ENCODE results near the gene SYNJ1. TPM values are rescaled to one million over a fixed set of nuclear protein-coding genes. Genes with fewer than 3 reads are reported as not detected.
"Not testable (repeated sequence)": the region's sequence is repeated elsewhere in the genome, so short reads cannot be mapped to it uniquely, and the experiment has no call there.

Gene SYNJ1
- total RNA-seq, 2 donors from 2014 or later: 7.8 to 7.9 TPM

GRCh38 chr21:32698971-32699693, 28.7 kb downstream of the SYNJ1 start:
- H3K36me3 ChIP-seq: peaks cover 4% of the 10 kb centered on the region
- no peak for DNase-seq (ENCODE audit: low spot score)
- H3K4me1 ChIP-seq: no peaks in the 10 kb centered on the region
- H3K27me3 ChIP-seq: no peaks in the 10 kb centered on the region
- no peaks in the 10 kb centered on the region for H3K9me3 ChIP-seq
- no peak overlapping the region for H3K27ac ChIP-seq
- H3K4me3 ChIP-seq: no peak overlapping the region
- no peak for TF ChIP-seq CTCF (IDR thresholded peaks at IDR 0.05)

GRCh38 chr21:32698286-32698685, 29.5 kb downstream of the SYNJ1 start:
- no peak overlapping the region for H3K27ac ChIP-seq
- no peak for TF ChIP-seq CTCF (IDR thresholded peaks at IDR 0.05)
- H3K36me3 ChIP-seq: peaks cover 4% of the 10 kb centered on the region
- H3K9me3 ChIP-seq: no peaks in the 10 kb centered on the region
- no peaks in the 10 kb centered on the region for H3K4me1 ChIP-seq
- H3K27me3 ChIP-seq: no peaks in the 10 kb centered on the region
- no peak overlapping the region for H3K4me3 ChIP-seq
- DNase-seq (ENCODE audit: low spot score): no peak

GRCh38 chr21:32695482-32695881, 32.3 kb downstream of the SYNJ1 start:
- not testable (repeated sequence) for H3K4me1 ChIP-seq; H3K36me3 ChIP-seq; H3K27ac ChIP-seq; H3K4me3 ChIP-seq; H3K27me3 ChIP-seq; H3K9me3 ChIP-seq; DNase-seq (ENCODE audit: low spot score)

GRCh38 chr21:32693581-32693980, 34.2 kb downstream of the SYNJ1 start:
- H3K4me1 ChIP-seq: no peaks in the 10 kb centered on the region
- no peaks in the 10 kb centered on the region for H3K27me3 ChIP-seq
- no peak for DNase-seq (ENCODE audit: low spot score)
- H3K9me3 ChIP-seq: no peaks in the 10 kb centered on the region
- no peak overlapping the region for H3K4me3 ChIP-seq
- H3K27ac ChIP-seq: no peak overlapping the region
- no peak for TF ChIP-seq CTCF (IDR thresholded peaks at IDR 0.05)
- H3K36me3 ChIP-seq: peaks cover 4% of the 10 kb centered on the region

- no peak overlapping the region for H3K27ac ChIP-seq
- no peak overlapping the region for H3K4me3 ChIP-seq
- TF ChIP-seq CTCF (IDR thresholded peaks at IDR 0.05): no peak
- H3K4me1 ChIP-seq: no peaks in the 10 kb centered on the region
- no peaks in the 10 kb centered on the region for H3K27me3 ChIP-seq
- DNase-seq (ENCODE audit: low spot score): no peak
- H3K36me3 ChIP-seq: peaks cover 14% of the 10 kb centered on the region
- H3K9me3 ChIP-seq: no peaks in the 10 kb centered on the region
These were observed 37.7 kb downstream of the SYNJ1 start for GRCh38 chr21:32690085-32690484.

- no peak for DNase-seq (ENCODE audit: low spot score)
- peaks cover 11% of the 10 kb centered on the region for H3K36me3 ChIP-seq
- H3K4me3 ChIP-seq: no peak overlapping the region
- no peaks in the 10 kb centered on the region for H3K9me3 ChIP-seq
- H3K27me3 ChIP-seq: no peaks in the 10 kb centered on the region
- H3K27ac ChIP-seq: no peak overlapping the region
- no peak for TF ChIP-seq CTCF (IDR thresholded peaks at IDR 0.05)
- no peaks in the 10 kb centered on the region for H3K4me1 ChIP-seq
These were observed 40.0 kb downstream of the SYNJ1 start for GRCh38 chr21:32687643-32688345.
